ENCODE data around the gene PCDHB11.
"Not testable (repeated sequence)": the region's sequence is repeated elsewhere in the genome, so short reads cannot be mapped to it uniquely, and the experiment has no call there.

PCDHB11 gene

DNA sequence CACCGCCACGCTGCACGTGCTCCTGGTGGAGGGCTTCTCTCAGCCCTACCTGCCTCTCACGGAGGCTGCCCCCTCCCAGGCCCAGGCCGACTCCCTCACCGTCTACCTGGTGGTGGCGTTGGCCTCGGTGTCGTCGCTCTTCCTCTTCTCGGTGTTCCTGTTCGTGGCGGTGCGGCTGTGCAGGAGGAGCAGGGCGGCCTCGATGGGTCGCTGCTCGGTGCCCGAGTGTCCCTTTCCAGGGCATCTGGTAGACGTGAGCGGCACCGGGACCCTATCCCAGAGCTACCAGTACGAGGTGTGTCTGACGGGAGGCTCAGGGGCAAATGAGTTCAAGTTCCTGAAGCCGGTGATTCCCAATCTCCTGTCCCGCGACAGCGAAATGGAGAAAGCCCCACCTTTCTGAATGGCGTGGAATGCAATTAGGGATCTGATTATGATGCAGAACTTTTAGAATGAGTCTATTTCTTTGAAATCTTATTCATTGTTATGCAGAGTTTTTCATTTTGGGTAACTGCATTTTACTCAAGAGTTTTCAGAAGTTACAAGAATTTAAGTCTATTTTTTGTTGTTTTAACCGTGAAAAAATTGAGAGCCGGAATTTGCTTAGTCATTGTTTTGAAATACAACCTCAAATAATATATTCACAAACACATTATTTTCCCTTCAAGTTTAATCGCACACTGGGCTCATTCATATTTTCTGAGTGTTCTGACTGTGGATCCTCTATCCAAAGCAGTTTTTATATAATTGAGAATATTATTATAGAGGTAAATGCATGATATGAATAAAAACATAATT lies 37.3 kb downstream of the PCDHB11 start:
- DNase-seq (ENCODE audit: low read depth in 1 of 2, low spot score in 1 of 2) = no peak

DNA sequence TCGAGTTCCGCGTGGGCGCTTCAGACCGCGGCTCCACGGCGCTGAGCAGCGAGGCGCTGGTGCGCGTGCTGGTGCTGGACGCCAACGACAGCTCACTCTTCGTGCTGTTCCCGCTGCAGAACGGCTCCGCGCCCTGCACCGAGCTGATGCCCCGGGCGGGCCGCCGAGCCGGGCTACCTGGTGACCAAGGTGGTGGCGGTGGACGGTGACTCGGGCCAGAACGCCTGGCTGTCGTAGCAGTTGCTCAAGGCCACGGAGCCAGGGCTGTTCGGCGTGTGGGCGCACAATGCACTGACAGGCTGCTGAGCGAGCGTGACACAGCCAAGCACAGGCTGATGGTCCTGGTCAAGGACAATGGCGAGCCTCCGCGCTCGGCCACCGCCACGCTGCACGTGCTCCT lies 42.1 kb downstream of the PCDHB11 start:
- DNase-seq (ENCODE audit: low read depth in 1 of 2, low spot score in 1 of 2) = no peak

DNA sequence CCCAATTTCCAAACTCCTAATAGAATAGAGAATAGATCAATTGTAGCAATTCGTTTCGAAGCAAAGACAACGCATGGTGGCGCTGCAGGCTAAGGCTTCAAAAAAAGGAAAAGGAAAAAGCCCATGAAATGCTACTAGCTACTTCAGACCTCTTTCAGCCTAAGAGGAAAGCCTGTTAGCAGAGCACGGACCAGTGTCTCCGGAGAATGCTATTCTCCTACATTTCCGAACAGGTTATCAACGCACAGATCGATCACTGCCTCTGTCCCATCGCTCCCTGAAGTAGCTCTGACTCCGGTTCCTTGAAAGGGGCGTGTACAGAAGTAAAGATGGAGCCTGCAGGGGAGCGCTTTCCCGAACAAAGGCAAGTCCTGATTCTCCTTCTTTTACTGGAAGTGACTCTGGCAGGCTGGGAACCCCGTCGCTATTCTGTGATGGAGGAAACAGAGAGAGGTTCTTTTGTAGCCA lies 45.9 kb downstream of the PCDHB11 start, which contains the start of gene PCDHB15:
TSS of gene PCDHB15 (plus strand) at position 146 of the 468 bp plus-strand sequence. CDS start at position 330, 184 bp downstream.
- no peak for DNase-seq (ENCODE audit: low read depth in 1 of 2, low spot score in 1 of 2)

DNA sequence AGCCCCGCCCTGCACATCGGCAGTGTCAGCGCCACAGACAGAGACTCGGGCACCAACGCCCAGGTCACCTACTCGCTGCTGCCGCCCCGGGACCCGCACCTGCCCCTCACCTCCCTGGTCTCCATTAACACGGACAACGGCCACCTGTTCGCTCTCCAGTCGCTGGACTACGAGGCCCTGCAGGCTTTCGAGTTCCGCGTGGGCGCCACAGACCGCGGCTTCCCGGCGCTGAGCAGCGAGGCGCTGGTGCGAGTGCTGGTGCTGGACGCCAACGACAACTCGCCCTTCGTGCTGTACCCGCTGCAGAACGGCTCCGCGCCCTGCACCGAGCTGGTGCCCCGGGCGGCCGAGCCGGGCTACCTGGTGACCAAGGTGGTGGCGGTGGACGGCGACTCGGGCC lies 47.5 kb downstream of the PCDHB11 start:
- not testable (repeated sequence) for DNase-seq (ENCODE audit: low read depth in 1 of 2, low spot score in 1 of 2)

DNA sequence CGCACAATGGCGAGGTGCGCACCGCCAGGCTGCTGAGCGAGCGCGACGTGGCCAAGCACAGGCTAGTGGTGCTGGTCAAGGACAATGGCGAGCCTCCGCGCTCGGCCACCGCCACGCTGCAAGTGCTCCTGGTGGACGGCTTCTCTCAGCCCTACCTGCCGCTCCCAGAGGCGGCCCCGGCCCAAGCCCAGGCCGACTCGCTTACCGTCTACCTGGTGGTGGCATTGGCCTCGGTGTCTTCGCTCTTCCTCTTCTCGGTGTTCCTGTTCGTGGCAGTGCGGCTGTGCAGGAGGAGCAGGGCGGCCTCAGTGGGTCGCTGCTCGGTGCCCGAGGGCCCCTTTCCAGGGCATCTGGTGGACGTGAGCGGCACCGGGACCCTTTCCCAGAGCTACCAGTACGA lies 48.0 kb downstream of the PCDHB11 start:
- not testable (repeated sequence) for DNase-seq (ENCODE audit: low read depth in 1 of 2, low spot score in 1 of 2)

- no peak for DNase-seq (ENCODE audit: low read depth in 1 of 2, low spot score in 1 of 2)
These were observed 51.1 kb downstream of the PCDHB11 start for GRCh38 chr5:141250576-141250975.

Data from activated T-helper 1 cell treated with anti-CD3 and anti-CD28 coated beads, Interleukin-2, amount 50 U/mL, for 16 hours (primary cell).